Parathyroid adenoma (tissue), 2 donors: Measurements from ENCODE around the gene P2RY14.
A peak's percentile ranks its signal among the peaks of the same experiment; 100 is the strongest.

Source experiments
- H2AFZ ChIP-seq: fragments of 300-600 bp; sonication (generic); one replicate; pipeline ENCODE4 v1.7.0; 2017; ENCODE audit warnings: antibody characterized with exemption, mild to moderate bottlenecking
- H3K27ac ChIP-seq: fragments of 300-600 bp; sonication (generic); one replicate; pipeline ENCODE4 v1.7.0; 2017
- H3K27me3 ChIP-seq: fragments of 300-600 bp; sonication (generic); one replicate; pipeline ENCODE4 v1.7.0; 2017; ENCODE audit warnings: low read length; ENCODE audit not compliant: control insufficient read depth, insufficient read depth
- H3K36me3 ChIP-seq: fragments of 300-600 bp; sonication (generic); one replicate; pipeline ENCODE4 v1.7.0; 2017; ENCODE audit warnings: low read length; ENCODE audit not compliant: control insufficient read depth, insufficient read depth
- H3K4me1 ChIP-seq: fragments of 300-600 bp; sonication (generic); one replicate; pipeline ENCODE4 v1.7.0; 2017; ENCODE audit warnings: control low read depth
- H3K4me2 ChIP-seq: fragments of 300-600 bp; sonication (generic); one replicate; pipeline ENCODE4 v1.7.0; 2017; ENCODE audit warnings: low read length
- H3K4me3 ChIP-seq: fragments of 300-600 bp; sonication (generic); one replicate; pipeline ENCODE4 v1.7.0; 2017; ENCODE audit warnings: low read depth, low read length
- H3K79me2 ChIP-seq: fragments of 300-600 bp; sonication (generic); one replicate; pipeline ENCODE4 v1.7.0; 2017; ENCODE audit warnings: control low read depth
- H3K9ac ChIP-seq: fragments of 300-600 bp; sonication (generic); one replicate; pipeline ENCODE4 v1.7.0; 2017; ENCODE audit warnings: mild to moderate bottlenecking
- H3K9me3 ChIP-seq: fragments of 300-600 bp; sonication (generic); one replicate; pipeline ENCODE4 v1.7.0; 2017; ENCODE audit warnings: low read length; ENCODE audit not compliant: control insufficient read depth
- CTCF ChIP-seq: fragments of 300-600 bp; sonication (generic); IDR thresholded peaks from one replicate; pipeline ENCODE4 v1.7.0; 2017; ENCODE audit warnings: antibody characterized with exemption, mild to moderate bottlenecking
- donor health status: primary hyperparathyroidism.

P2RY14 gene

GRCh38 chr3:151297429-151297828, 19.1 kb upstream of the P2RY14 start:
- Histone ChIP-seq H3K36me3 (no peaks in the 10 kb centered on the region), H3K27me3 (no peaks in the 10 kb centered on the region)

DNA sequence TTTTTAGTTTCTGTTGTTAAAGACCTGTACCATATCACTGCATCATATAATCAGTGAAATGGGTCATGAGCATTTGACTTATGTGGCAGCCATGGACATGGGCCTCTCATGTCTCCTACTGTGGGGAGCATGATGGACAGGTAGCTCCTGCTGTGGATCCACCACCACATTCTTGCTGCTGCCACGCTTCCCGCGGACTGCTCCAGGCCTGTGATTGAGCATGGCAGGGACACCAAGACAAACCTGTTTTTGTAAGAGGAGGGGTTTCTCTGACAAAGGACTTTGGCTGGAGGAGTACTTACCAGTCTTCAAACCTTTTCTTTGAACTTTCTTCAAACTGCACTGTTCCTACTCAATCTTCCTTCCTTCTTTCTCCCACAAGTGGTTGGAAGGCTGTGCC, 17.9 kb upstream of the P2RY14 start:
- H3K79me2 ChIP-seq, result no peaks in the 10 kb centered on the region
- H3K4me1 ChIP-seq, result no peaks in the 10 kb centered on the region
- H3K27me3 ChIP-seq, result no peaks in the 10 kb centered on the region
- no peak overlapping the region for H3K4me2 ChIP-seq
- no peaks in the 10 kb centered on the region for H3K9me3 ChIP-seq
- TF ChIP-seq CTCF, result no peak
- H3K27ac ChIP-seq, result no peak overlapping the region
- H3K36me3 ChIP-seq, result no peaks in the 10 kb centered on the region
- no peak overlapping the region for H3K4me3 ChIP-seq
- no peak overlapping the region for H2AFZ ChIP-seq
- H3K9ac ChIP-seq, result no peak overlapping the region

More at GRCh38 chr3:151297429-151297828, 19.1 kb upstream of the P2RY14 start:
- no peaks in the 10 kb centered on the region for H3K4me1 ChIP-seq
- no peak overlapping the region for H3K9ac ChIP-seq
- H3K4me3 ChIP-seq, result no peak overlapping the region
- no peak overlapping the region for H2AFZ ChIP-seq
- no peaks in the 10 kb centered on the region for H3K79me2 ChIP-seq
- no peak overlapping the region for H3K27ac ChIP-seq
- H3K4me2 ChIP-seq, result no peak overlapping the region
- no peak for TF ChIP-seq CTCF
- no peaks in the 10 kb centered on the region for H3K9me3 ChIP-seq

DNA sequence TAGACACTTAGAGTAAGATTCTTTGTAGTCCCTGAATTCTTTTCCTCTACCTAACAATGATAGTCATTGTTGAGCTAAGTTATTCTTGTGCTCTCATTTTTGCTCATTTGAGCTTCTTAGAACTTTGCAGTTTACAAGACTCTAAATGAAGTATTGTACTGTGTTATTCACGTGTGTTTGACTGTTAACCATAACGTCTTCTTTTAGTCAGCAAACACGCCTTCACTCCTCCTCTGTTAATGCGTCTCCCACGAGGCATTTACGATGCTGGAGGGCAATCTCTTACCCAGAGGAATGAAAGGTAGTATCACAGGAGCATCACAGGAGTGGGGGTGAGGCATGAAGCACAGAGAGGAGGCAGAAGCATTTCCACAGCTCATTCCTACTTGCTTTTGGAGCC, 14.8 kb upstream of the P2RY14 start:
- Histone ChIP-seq H3K9ac (no peak overlapping the region), H3K4me1 (no peaks in the 10 kb centered on the region), H3K27me3 (no peaks in the 10 kb centered on the region), H3K36me3 (no peaks in the 10 kb centered on the region), H2AFZ (no peak overlapping the region), H3K4me3 (no peak overlapping the region), H3K79me2 (no peaks in the 10 kb centered on the region), H3K9me3 (no peaks in the 10 kb centered on the region), H3K4me2 (no peak overlapping the region), H3K27ac (no peak overlapping the region)
- no peak for TF ChIP-seq CTCF

- Histone ChIP-seq H2AFZ (no peak overlapping the region), H3K4me1 (no peaks in the 10 kb centered on the region), H3K4me3 (no peak overlapping the region), H3K9me3 (no peaks in the 10 kb centered on the region), H3K36me3 (no peaks in the 10 kb centered on the region), H3K4me2 (no peak overlapping the region), H3K27ac (no peak overlapping the region), H3K9ac (no peak overlapping the region), H3K79me2 (no peaks in the 10 kb centered on the region), H3K27me3 (no peaks in the 10 kb centered on the region)
- TF ChIP-seq CTCF, result peak; percentile 29
Observed at GRCh38 chr3:151290673-151291072, 12.3 kb upstream of the P2RY14 start.

- Histone ChIP-seq H3K27ac (no peak overlapping the region), H3K27me3 (no peaks in the 10 kb centered on the region), H3K4me2 (no peak overlapping the region), H3K4me1 (no peaks in the 10 kb centered on the region), H3K36me3 (no peaks in the 10 kb centered on the region), H3K4me3 (no peak overlapping the region), H3K9ac (no peak overlapping the region), H3K9me3 (no peaks in the 10 kb centered on the region), H3K79me2 (no peaks in the 10 kb centered on the region), H2AFZ (no peak overlapping the region)
- TF ChIP-seq CTCF, result no peak
Observed at GRCh38 chr3:151289445-151289844, 11.1 kb upstream of the P2RY14 start.
